ENCODE data around the gene AFF3.

Gene AFF3

DNA sequence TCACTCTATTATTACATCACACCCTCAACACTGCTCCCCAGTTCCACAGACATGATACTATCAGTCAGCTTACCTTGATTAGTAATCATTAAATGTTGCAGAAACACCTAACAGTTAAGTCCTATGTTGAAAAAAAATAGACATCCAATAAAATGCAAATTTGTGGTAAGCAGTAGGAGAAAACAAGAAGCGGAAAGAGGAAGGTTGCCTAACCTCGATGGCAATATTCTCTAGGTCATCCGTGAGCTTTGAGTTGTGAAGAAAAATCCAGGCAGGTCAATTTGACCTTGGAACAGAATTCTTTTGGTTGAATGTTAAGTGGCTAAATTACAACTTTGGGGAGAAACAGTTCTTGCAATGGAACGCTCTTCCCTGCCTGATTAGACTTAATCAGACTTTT lies 264.4 kb downstream of the AFF3 start:
- no peak for DNase-seq

DNA sequence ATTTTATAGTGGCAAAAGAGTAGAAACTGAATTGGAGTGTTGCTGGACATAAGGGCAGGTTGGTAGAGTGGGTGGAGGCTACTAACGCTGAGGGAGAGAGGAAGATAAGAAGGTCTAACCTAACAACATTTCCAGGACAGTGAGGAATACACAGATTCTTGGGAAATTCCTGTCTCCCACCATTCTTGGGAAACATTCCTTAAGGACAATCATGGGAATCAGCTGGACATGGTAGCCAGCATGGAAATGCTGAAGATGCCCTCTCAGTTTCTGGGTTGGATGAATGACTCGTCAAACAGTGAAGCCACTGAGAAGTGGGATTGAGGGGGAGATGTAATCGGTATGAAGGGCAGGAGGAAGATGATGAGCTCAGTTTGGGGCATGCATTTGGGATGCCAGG lies 265.4 kb downstream of the AFF3 start:
- DNase-seq = no peak

DNA sequence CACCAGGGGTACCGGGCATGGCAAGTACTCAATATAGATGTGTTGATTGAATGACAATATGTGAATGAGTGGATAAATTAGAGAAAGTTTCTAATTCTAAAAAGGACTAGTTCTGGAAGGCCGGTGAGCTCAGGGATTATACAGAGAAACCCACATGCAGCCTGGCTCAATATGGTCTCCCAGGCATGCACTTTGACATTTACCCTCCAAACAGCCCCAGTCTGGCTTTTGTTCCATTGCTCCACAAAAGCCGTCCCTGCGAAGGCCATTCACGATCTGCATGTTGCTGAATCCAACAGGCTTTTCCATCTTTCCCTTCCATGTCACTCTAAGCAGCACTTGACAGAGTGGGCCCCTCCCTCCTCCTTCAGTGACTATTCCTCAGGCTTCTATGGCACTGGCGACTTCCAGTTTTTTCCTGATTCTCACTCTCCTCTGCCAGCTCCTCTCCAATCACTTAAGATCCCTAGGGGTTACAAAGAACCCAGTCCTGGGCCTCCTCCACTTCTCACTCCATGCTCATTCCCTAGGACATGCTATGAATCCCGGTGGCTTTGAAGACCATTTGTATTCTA lies 266.7 kb downstream of the AFF3 start:
- DNase-seq = no peak

DNA sequence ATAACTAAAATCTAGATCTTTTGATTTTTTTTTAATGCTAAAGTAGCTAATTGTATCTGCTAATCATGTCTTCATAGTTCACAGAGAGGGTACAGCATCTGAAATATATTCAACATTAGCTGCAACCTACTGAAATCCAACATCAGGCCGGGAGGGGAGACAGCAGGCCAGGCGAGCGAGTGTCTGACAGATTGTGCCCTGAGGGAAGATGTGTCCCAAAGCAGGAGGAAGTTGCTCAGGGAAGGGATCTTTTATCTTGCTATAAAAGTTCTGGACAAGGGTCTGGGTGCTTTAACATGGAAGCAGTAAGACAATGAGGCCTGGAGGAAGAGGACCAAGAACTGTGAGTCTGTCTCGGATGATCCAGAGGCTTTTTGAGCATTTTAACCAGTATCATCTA lies 274.1 kb downstream of the AFF3 start:
- no peak for DNase-seq

DNA sequence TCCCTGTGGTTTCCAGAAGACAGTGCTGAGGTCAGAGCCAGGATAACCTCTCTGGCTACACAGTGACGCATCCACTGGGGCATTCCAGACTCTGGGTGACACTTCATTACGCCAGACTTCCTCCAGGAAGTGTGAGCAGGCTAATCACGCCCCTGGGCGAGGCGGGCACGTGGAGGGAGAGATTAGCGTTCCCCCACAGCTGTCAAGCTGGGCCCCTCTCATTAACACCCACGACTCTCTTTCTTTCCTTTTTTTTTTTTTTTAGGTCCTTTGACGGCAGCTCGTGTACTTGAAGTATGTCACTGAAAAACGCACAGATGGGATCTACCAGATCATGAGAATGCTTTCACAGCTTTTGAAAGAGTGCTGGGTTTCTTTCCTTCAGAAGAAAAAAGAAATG lies 274.6 kb downstream of the AFF3 start:
- DNase-seq = no peak

DNA sequence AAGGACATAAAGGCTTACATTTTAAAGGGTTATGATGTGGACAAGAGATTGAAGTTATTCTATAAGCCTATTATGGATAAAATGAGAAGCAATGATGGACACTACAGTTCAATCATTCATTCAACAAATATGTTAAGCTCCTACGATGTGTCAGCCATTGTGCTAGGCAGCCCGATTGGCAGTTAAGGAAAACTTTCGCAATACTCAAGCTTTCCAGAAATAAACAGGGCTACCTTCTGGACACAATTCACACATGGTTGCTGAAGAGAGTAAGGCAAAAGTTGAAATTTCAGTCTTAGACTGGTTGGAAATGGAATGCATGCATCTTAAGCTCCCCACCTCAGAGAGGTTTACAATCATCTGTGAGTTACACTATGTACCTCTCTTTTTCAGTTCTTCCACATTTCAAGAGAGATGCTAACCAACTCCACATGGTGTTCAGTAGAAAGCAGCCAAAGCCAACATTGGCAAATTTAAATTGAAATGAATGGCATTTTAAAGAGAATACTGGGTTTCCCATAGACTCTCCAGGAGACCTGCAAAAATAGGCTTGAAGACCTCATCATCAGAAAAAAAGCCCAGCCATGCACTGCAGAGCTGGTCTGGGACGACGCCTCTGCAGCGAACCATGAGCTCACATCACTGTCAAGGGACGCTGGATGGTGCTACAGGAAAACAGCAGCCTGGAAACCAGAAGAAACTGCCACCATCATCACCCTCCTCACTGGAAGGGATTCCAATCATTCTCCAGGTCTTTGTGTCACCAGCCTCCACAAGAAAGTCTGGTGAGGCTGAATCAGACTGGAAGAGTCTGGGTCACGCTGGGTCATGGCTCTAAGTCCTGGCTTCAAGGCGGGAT lies 276.3 kb downstream of the AFF3 start:
- DNase-seq = no peak

DNA sequence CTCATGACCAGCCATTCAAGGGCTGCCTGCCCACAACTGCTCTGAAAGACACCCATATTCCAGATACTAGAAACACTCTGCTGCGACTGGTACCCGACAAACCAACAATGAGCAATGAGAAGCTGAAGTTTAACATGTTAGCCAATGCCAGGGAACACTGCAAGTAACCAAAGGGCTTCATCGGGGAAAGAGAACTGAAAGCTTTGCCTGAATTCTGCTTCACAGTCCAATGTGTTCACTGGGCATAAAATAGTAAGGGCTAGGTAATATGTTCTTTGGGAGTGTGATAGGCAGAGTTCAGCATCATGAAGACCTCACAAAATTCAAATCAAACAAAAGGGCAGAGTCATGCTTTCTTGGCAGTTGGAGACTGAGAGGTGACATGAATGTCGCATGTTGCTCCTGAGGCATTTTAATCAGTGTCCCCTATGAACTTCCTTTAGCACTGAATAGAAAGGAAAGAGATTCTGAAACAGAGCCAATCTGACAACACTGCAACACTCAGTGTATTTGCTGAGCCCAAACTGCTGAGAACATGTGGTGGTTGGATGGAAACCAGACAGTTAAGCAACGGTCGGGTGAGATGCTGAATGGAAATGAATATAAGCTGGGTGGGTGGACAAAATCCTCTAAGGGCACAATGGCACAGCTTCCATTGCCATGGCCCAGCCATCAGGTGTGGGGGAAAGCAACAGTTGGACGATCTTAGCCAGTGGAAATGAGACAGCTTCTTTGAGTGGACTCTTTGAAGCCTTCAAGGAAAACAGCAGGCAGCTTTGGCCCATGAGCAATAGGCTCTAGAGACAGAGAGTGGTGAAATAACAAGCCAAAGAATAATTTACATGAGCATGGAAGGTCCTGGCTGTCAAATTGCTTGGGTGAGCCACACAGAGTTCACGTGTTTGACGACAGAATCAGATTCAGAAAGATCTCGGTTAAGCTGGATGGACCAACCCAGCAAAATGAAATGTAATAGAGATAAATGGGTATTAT lies 277.5 kb downstream of the AFF3 start:
- peak; percentile 2 for DNase-seq

DNA sequence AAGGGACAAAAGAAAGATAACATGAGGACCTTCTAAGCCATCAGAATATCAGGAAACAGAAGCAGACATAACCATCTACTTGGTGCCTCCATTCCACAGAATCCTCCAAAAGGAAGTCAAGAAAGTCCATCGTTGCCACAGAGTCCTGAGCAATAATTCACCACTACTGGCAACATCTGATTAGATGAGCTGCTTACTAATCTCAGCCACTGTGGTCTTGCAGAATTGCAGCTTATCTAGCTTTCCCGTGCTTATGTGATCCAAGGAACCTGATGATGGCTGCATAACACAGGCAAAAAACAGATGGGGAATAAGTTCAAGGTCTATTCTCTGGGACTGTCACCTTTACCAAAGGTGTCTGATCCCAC lies 278.5 kb downstream of the AFF3 start:
- no peak for DNase-seq

DNA sequence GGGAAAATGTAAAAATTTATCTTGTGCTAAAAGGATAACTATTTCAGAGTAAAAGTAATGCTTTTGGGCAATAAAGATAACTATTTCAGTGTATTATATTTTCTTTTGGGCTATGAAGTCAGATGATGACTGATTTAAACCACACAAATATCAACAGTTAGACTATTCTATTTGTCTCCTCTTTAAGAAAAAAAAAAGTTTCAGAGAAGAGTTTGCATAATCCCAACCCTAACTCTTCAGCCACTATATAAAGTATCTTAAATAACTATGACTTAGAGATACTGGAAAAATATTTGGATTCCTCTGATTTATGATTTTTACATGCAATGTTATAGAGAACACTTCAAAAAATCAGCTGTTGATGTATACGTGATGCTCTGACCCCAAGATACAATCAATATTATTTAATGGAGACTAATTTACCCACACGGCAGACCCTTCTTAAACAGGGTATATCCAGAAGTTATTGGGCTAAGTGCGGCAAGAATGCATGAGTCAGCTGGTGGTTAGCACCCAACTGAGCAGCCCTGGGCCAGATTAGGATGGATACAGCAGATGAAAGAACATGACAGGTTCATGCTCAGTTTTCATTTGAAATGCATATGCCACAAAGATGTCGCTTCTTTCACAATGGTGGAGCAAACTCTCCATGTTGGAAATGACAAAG lies 279.0 kb downstream of the AFF3 start:
- DNase-seq = no peak

DNA sequence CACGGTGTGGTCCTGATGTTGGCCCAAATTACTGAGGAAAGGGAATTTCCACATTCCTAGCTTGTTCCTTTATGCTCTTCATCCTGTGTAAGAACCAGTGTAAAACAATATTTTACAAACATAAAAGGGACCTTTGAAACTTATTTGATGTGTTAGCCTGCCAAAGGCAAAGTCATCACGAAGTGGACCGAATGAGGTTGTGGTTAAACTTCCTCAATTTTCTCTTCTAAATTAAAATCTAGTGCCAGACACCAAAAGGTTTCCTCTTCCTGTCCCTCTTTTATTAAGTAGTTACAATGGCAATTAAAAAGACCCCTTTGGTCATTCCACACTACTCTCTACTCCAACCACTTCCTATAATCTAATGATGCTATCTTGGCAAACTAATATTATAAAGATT lies 279.8 kb downstream of the AFF3 start:
- no peak for DNase-seq

DNA sequence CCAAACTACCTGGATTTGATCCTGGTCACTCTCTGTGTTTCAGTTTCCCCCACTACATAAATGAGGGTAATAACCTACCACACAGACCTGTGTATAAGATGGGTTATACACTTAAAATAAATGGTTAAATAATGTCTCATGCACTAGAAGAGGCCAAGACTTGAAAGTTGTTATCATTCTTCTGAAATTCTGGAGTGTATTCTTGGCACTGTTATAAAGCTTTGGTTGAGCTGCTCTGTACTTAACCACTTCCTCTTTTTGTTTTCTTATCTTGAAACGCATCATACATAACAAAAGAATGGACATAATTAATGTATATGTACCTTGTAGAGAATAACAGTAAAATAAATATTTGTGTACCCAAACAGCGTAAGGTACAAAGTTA lies 281.0 kb downstream of the AFF3 start:
- DNase-seq = no peak

DNA sequence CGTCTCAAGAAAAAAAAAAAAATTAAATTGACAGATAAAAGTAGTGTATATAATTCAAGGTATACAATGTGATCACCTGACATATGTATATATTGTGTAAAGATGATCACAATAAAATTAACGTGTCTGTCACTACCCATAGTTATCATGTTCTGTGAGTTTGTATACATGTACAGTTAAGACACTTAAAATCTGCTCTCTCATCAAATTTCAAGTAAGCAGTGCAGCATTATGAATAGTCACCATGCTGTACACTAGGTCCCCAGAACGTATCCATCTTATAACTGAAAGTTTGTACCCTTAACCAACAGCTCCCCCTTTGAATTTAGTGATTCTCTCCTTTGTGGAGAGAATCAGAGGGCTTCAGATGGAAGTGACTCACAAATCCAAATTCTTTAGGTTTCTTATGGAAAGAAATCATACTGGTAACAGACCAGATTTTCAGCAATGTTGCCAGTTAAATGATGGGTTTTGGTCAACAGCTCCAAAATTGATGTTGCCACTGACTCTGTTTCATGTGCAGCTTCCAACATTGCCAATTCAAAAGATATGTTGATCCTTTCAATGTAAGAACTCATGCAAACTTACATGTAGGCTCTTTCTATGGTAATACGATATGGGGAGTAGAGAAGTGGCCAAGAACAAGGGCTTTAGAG lies 281.5 kb downstream of the AFF3 start:
- DNase-seq = no peak

DNA sequence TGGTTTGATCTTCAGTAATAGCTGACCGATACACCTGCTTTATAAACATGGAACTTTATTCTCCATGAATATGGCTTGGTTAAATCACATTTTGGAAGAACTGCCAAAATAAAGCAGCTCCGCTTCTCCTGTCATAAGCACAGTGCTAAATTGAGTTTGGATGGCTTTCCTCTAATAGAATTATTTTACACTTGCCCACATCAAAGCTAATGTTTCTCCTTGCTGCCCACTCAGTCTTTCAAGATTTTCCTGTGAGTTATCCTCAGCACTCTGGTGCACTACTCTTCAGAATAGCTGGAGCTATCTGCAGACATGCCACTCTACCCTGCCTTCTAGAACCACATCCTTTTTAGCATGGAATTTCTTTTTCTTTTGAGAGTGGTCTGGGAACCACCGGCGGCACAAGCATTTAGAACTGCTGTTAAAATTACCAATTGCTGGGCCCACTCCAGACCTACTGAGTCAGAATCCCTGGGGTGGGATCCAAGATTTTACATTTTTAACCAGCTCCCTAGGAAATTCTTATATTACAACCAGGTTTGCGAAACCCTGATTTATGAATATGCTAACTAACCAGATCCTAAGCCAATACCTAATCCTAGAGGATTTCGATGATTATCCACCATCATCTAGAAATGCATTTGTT lies 283.3 kb downstream of the AFF3 start:
- DNase-seq = no peak

DNA sequence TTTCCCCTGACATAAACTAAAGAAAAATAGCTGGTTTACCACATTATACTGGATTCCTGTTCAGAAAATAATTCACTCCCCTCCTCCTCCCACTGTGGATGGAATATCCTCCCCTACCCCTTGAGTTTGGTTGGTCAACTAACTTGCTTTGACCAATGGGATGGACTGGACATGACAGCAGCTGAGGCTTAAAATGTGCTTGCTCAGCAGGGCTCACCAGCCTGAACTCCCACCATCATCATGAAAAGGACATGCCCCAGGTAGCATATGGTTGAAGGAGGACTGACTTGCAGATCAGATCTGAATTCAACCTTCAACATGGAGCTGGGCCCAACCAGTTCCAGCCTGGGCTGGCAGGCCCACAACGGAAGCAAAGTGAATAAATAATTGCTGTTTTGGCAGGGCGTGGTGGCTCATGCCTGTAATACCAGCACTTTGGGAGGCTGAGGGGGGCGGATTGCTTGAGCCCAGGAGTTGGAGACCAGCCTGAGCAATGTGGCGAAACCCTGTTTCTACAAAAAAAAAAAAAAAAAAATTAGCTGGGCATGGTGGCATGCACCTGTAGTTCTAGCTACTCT lies 284.4 kb downstream of the AFF3 start:
- no peak for DNase-seq

DNA sequence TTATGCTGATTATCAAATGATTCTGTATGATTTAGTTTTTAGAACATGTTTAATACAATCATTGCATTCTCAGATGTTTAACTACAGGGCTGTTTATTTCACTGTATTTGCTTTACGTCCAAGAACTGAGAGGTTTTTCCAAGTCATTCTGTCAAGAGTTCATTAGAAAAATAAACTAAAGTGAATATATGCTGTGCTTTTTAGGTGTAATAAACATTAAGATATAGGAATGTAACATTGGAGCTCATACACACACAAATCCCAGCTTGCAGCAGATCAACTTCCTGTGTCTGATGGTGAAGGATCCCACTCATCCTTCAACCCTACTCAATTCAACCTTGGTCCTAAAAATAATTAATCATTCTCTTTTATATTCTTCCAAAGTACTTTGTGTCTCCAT lies 285.0 kb downstream of the AFF3 start:
- no peak for DNase-seq

DNA sequence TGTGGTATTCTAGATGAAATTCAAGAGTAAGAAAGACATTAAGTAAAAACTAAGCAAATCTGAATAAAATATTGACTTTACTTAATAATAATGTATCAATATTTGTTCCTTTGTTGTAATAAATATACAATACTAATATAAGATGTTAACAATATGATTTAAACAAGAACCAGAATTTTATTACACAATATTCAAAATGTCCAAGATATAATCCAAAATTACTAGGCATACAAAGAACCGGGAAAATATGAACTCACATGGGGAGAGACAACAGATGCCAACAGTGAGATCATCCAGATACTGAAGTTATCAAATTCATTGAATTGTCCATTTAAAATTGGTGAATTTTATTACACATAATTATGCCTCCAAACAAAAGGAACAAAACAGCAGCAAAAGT lies 286.3 kb downstream of the AFF3 start:
- no peak for DNase-seq

DNA sequence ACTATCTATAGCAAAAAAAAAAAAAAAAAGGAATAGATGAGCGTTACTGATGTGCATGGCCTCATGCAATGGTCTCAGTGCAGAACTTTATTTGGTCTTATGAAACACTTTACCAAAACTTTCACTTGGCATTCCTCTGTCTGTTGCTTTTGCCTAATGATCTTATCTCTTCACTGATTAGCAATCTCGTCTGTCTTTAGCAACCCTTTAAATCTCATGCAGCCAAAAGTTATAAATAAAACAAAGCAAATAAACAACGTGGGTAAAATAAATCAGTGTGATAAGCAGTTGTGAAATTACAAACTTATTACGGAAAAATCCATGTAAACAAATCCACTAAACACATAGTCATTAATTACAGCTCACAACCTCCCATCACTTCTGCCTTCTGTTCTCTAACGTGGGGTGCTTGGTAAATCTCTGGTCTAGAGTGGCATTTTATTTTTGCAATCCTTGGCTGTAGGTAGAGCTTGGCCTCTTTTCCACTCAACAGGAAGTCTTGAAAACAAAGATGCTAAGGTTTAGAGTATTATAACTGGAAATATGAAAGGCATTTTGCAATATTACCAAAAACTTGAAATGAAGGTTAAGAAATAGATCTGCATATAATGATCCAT lies 288.0 kb downstream of the AFF3 start:
- DNase-seq = no peak

DNA sequence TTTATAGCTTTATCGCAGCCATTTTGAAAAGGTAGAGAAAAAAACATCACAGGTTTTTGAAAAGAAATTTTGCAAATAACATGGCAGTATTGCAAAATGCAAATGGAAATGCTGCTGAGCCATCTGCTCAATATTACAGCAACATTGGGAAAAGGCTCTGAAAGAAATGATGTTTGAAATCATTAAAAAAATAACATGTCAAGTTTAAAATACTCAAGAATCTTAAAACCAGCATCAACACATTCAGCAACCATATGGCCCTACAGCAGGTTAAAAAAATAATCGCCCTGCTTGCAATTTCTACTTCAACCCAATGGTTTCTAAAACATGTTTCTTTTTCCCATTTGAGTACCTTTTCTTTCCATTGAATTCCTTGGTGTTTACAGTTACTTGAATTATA lies 289.4 kb downstream of the AFF3 start:
- no peak for DNase-seq

DNA sequence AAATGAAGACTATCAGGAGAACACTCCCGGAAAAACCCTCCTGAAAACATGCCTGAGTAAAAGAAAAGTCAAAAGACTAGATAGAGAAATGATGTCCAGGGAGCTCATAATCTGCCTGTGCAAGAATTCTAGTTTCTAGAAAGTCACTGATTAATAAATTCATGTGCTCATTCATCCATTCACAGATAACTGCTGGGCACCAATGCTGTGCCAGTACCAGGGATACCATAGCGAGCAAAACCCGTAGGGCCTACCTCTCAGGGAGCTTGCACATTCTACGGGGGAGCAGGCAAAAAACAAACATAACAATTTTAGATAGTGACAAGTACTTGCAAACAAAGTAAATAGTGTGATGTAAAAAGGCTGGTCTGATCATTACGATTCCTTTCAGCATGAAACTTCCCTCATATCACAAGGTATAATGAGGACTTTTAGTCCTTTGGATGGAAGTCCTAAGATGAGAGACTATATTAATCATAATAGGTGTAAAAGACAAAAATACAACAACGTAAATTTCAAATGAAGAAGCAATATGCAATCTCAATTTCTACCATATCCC lies 289.9 kb downstream of the AFF3 start:
- no peak for DNase-seq

DNA sequence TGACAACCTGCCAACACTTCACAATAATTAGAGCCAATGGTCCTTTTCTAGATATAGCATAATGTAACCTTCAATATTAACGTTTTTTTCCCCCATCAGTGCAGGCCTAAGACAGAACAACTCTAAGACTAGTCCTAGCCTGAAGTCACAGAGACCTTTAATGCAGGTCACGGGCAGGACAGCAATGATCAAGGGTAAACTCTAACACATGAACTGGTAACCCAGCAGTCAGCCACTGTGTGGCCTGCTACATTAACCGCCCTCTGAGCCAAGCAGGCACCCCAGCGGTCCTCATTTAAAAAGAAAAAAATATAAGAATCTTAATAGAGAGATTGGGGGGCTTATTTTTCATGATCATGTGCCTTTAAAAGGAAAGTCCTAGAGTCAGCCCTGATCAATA lies 290.6 kb downstream of the AFF3 start:
- no peak for DNase-seq

DNA sequence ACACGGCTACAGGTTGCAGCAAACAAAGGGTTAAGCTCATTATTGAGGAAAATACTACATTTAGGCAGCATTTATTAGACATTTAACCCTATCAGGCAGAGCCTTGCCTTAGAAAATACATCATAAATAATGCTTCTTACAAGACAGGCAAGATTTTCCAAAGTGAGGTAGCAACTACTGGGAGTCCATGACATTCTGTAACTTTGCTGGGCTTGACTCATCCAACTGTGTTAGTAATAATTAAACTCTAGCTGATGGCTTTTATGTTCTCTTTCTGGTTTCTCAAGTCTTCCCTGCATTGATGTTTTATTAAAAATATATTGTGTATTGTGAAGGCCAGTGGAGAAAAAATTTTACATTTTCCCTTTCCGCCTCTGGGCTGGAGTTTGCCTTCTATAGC lies 291.3 kb downstream of the AFF3 start:
- DNase-seq = no peak
